IMR-90 (cell line): Measurements from ENCODE around the gene CD300C. TPM values are rescaled to one million over a fixed set of nuclear protein-coding genes. Genes with fewer than 3 reads are reported as not detected.

ENCODE experiments used
- ATAC-seq: fragments of 200-7000 bp; cut with Tn5 transposase; 2 replicates; pipeline ENCODE4 v1.9.1; 2020; ENCODE audit warnings: low read depth, mild to moderate bottlenecking, moderate library complexity
- BruUV-seq: library from RNA; stranded (reverse); fragments of 400-500 nt; replicated peaks from 2 replicates; lab custom pipeline; 2021; lab: Mats Ljungman, UMichigan
- CTCF ChIA-PET: fragments of 300-600 bp; formaldehyde crosslinking; extraction: SDS; loops from one replicate; lab custom pipeline; 2021; ENCODE audit warnings: antibody characterized with exemption; lab: Yijun Ruan, JAX
- POLR2A ChIA-PET: fragments of 300-600 bp; sonication (Branson Sonifier 250); formaldehyde crosslinking; loops from one replicate; lab custom pipeline; 2022; ENCODE audit warnings: antibody characterized with exemption; ENCODE audit not compliant: unreplicated experiment; lab: Charles Lee
- DNase-seq: peaks from one replicate; pipeline ENCODE4 v3.0.0; 2013
- H2AFZ ChIP-seq: replicated peaks from 2 replicates; pipeline ENCODE3; 2013; ENCODE audit warnings: low read length, mild to moderate bottlenecking; ENCODE audit not compliant: poor library complexity
- H2AK5ac ChIP-seq: 2 replicates; pipeline ENCODE4 v1.6.1; 2013; ENCODE audit warnings: low read depth, low read length, inconsistent platforms
- H2AK9ac ChIP-seq: replicated peaks from 2 replicates; pipeline ENCODE3; 2013; ENCODE audit warnings: mild to moderate bottlenecking, low read depth, low read length, moderate library complexity; ENCODE audit not compliant: poor library complexity
- H2BK120ac ChIP-seq: 2 replicates; pipeline ENCODE4 v1.6.1; 2013; ENCODE audit warnings: low read depth, low read length, inconsistent platforms
- H2BK15ac ChIP-seq: 3 replicates; pipeline ENCODE4 v1.6.1; 2013; ENCODE audit warnings: low read depth, low read length, inconsistent platforms
- H2BK20ac ChIP-seq: 2 replicates; pipeline ENCODE4 v1.6.1; 2013; ENCODE audit warnings: low read depth, mild to moderate bottlenecking, inconsistent platforms, low read length, moderate library complexity
- H2BK5ac ChIP-seq: 2 replicates; pipeline ENCODE4 v1.6.1; 2013; ENCODE audit warnings: mild to moderate bottlenecking, low read depth, low read length, inconsistent platforms; ENCODE audit not compliant: poor library complexity, severe bottlenecking
- H3K14ac ChIP-seq: replicated peaks from 2 replicates; pipeline ENCODE4 v1.6.1; 2013; ENCODE audit warnings: low read depth, low read length, inconsistent platforms
- H3K18ac ChIP-seq: 2 replicates; pipeline ENCODE4 v1.6.1; 2013; ENCODE audit warnings: low read depth, low read length, control low read depth
- H3K23ac ChIP-seq: 2 replicates; pipeline ENCODE4 v1.6.1; 2013; ENCODE audit warnings: low read depth, low read length, inconsistent platforms
- H3K27ac ChIP-seq: 2 replicates; pipeline ENCODE4 v1.5.1; 2013; ENCODE audit warnings: mild to moderate bottlenecking, control low read depth, low read length; ENCODE audit not compliant: insufficient read depth
- H3K27me3 ChIP-seq: 2 replicates; pipeline ENCODE4 v1.6.1; 2013; ENCODE audit warnings: low read length; ENCODE audit not compliant: control insufficient read depth, insufficient read depth
- H3K36me3 ChIP-seq: 2 replicates; pipeline ENCODE4 v1.6.1; 2013; ENCODE audit warnings: low read length, mixed read lengths; ENCODE audit not compliant: control insufficient read depth, insufficient read depth
- H3K4ac ChIP-seq: 2 replicates; pipeline ENCODE4 v1.6.1; 2013; ENCODE audit warnings: low read depth, low read length, inconsistent platforms
- H3K4me1 ChIP-seq: 2 replicates; pipeline ENCODE4 v1.6.1; 2013; ENCODE audit warnings: low read length, mixed read lengths; ENCODE audit not compliant: control insufficient read depth, insufficient read depth
- H3K4me2 ChIP-seq: 2 replicates; pipeline ENCODE4 v1.6.1; 2013; ENCODE audit warnings: low read depth, mild to moderate bottlenecking, control low read depth, low read length, moderate library complexity
- H3K4me3 ChIP-seq: 2 replicates; pipeline ENCODE4 v1.5.1; 2013; ENCODE audit warnings: low read depth, mild to moderate bottlenecking, control low read depth, low read length, moderate library complexity; ENCODE audit not compliant: insufficient read depth
- H3K56ac ChIP-seq: 2 replicates; pipeline ENCODE4 v1.6.1; 2013; ENCODE audit warnings: low read length, inconsistent platforms; ENCODE audit not compliant: insufficient read depth; ENCODE audit errors: extremely low read depth
- H3K79me1 ChIP-seq, 2 experiments: 2 replicates each; pipeline ENCODE4 v1.6.1; 2013; ENCODE audit warnings: low read length in 2 of 2, inconsistent platforms in 1 of 2, low read depth in 1 of 2
- H3K9ac ChIP-seq: 2 replicates; pipeline ENCODE4 v1.6.1; 2013; ENCODE audit warnings: low read depth, low read length, control low read depth
- H3K9me1 ChIP-seq: 2 replicates; pipeline ENCODE4 v1.6.1; 2013; ENCODE audit warnings: low read length, inconsistent platforms; ENCODE audit not compliant: insufficient read depth
- H3K9me3 ChIP-seq: 2 replicates; pipeline ENCODE4 v1.6.1; 2013; ENCODE audit warnings: low read length; ENCODE audit not compliant: control insufficient read depth, insufficient read depth
- H4K20me1 ChIP-seq: 2 replicates; pipeline ENCODE4 v1.6.1; 2013; ENCODE audit warnings: low read length, inconsistent platforms; ENCODE audit not compliant: insufficient read depth
- H4K5ac ChIP-seq: 2 replicates; pipeline ENCODE4 v1.6.1; 2013; ENCODE audit warnings: mild to moderate bottlenecking, low read depth, low read length, control low read depth
- H4K8ac ChIP-seq, 2 experiments: 2 replicates each; pipeline ENCODE4 v1.6.1; 2013; ENCODE audit warnings: low read depth in 2 of 2, low read length in 2 of 2, control low read depth in 1 of 2, inconsistent platforms in 1 of 2
- H4K91ac ChIP-seq: 2 replicates; pipeline ENCODE4 v1.6.1; 2013; ENCODE audit warnings: low read depth, low read length, inconsistent platforms; ENCODE audit not compliant: insufficient read depth
- MAFK ChIP-seq: IDR thresholded peaks from 2 replicates; pipeline ENCODE4 v1.6.1; 2012; ENCODE audit warnings: low read depth, low read length, improper control_type of control experiment
- RFX5 ChIP-seq: IDR thresholded peaks from 2 replicates; pipeline ENCODE4 v1.8.0; 2012; ENCODE audit warnings: low read depth, mild to moderate bottlenecking, low read length, moderate library complexity
- WGBS, 2 experiments: methylation state at CpG; one replicate each; pipeline versions ENCODE4 v1.1.5 to v1.1.7; 2013; ENCODE audit warnings: missing lambda C conversion rate in 2 of 2; ENCODE audit not compliant: insufficient read length in 1 of 2; ENCODE audit errors: extremely low coverage in 2 of 2; 5-methylcytosine and 5-hydroxymethylcytosine counted together
- dilution Hi-C: fragments of 300-500 bp; cut with HindIII; formaldehyde crosslinking; loops from one replicate; pipeline ENCODE4 v1.14.3; 2018; ENCODE audit warnings: low sequenced_read_pairs; ENCODE audit not compliant: unreplicated experiment
- in situ Hi-C: fragments of 300-500 bp; cut with MboI; formaldehyde crosslinking; loops from 3 replicates; pipeline ENCODE4 v1.14.3; 2019; ENCODE audit warnings: low sequenced_read_pairs, inconsistent platforms, mixed read lengths
- intact Hi-C: fragments of 100-400 bp; cut with micrococcal nuclease; formaldehyde crosslinking; loops from 2 replicates; pipeline ENCODE4 v1.10.0; 2022
- polyA plus RNA-seq, 3 experiments: library from polyadenylated mRNA; depleted of rRNA; stranded (reverse); fragments of >200 nt; gene quantifications; 2 replicates each; pipeline ENCODE4 v1.2.3, GENCODE V29; 2012; ENCODE audit warnings: low replicate concordance in 1 of 3
- total RNA-seq: library from RNA; depleted of rRNA; stranded (reverse); fragments of >200 nt; gene quantifications from 2 replicates; pipeline ENCODE4 v1.2.3, GENCODE V29; 2012
- TF ChIP-seq, protein P1 (sequence below): fragments of 150-350 bp; IDR thresholded peaks from 2 replicates; pipeline ENCODE4 v1.6.1; 2016; ENCODE audit warnings: low read depth, mild to moderate bottlenecking, low read length, moderate library complexity, borderline replicate concordance

CD300C gene
- total and polyA plus RNA-seq, 2 of the 4 experiments (the other 2 are of a cell fraction), result not detected

GRCh38 chr17:74547736-74548135 lies 1.8 kb upstream of the CD300C start:
- Histone ChIP-seq H3K4me2 (no peak overlapping the region), H2AFZ (no peak overlapping the region), H4K5ac (no peak overlapping the region), H3K9ac (no peak overlapping the region), H3K9me1 (no peaks in the 10 kb centered on the region), H3K4me1 (no peaks in the 10 kb centered on the region), H3K9me3 (peaks cover 40% of the 10 kb centered on the region), H2BK20ac (no peak overlapping the region), H3K4me3 (no peak overlapping the region), H3K36me3 (no peaks in the 10 kb centered on the region), H4K91ac (no peak overlapping the region), H4K20me1 (no peaks in the 10 kb centered on the region), H3K23ac (no peak overlapping the region), H3K79me1 (no peaks in the 10 kb centered on the region), H2BK5ac (no peak overlapping the region), H3K27me3 (no peaks in the 10 kb centered on the region), H2BK15ac (no peak overlapping the region), H3K56ac (no peak overlapping the region), H3K18ac (no peak overlapping the region), H3K27ac (no peak overlapping the region), H2BK120ac (no peak overlapping the region), H3K14ac (no peak overlapping the region), H2AK5ac (no peak overlapping the region), H3K4ac (no peak overlapping the region), H4K8ac (no peak overlapping the region), H2AK9ac (no peak overlapping the region)
- no TSS peak for BruUV-seq
- dilution Hi-C loops, result no loop called here
- ChIA-PET CTCF (no interaction called here), POLR2A (no interaction called here)
- intact Hi-C loops, result no loop called here
- DNase-seq, result no peak
- TF ChIP-seq, protein P1, sequence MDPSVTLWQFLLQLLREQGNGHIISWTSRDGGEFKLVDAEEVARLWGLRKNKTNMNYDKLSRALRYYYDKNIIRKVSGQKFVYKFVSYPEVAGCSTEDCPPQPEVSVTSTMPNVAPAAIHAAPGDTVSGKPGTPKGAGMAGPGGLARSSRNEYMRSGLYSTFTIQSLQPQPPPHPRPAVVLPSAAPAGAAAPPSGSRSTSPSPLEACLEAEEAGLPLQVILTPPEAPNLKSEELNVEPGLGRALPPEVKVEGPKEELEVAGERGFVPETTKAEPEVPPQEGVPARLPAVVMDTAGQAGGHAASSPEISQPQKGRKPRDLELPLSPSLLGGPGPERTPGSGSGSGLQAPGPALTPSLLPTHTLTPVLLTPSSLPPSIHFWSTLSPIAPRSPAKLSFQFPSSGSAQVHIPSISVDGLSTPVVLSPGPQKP, result no peak
- TF ChIP-seq MAFK (no peak), RFX5 (no peak)
- in situ Hi-C loops, result no loop called here
- ATAC-seq, result no peak
- WGBS, 2 experiments, result 63% methylated on average over 2 of the region's 3 CpGs; no CpG with 5 or more reads in 1 of the 2 experiments
